Suprapubic skin (tissue), 4 donors: ENCODE results near the gene TDRD3. TPM values are rescaled to one million over a fixed set of nuclear protein-coding genes. Genes with fewer than 3 reads are reported as not detected.

Experiments used
- DNase-seq, 2 donors: peaks; one replicate each; pipeline ENCODE4 v3.0.0-alpha.2; 2019; ENCODE audit warnings: low spot score in 2 of 2
- H3K27ac ChIP-seq: fragments of 200-600 bp; sonication (generic); one replicate; pipeline ENCODE4 v1.5.1; 2019
- H3K27me3 ChIP-seq: fragments of 200-600 bp; sonication (generic); one replicate; pipeline ENCODE4 v1.5.1; 2019
- H3K36me3 ChIP-seq: fragments of 200-600 bp; sonication (generic); one replicate; pipeline ENCODE4 v1.5.1; 2019
- H3K4me1 ChIP-seq: fragments of 200-600 bp; sonication (generic); one replicate; pipeline ENCODE4 v1.5.1; 2019
- H3K4me3 ChIP-seq: fragments of 200-600 bp; sonication (generic); one replicate; pipeline ENCODE4 v1.5.1; 2019; ENCODE audit warnings: mild to moderate bottlenecking
- H3K9me3 ChIP-seq: fragments of 200-600 bp; sonication (generic); one replicate; pipeline ENCODE4 v1.5.1; 2019
- CTCF ChIP-seq, 2 donors: fragments of 200-600 bp in 1 of 2; fragments of 450-650 bp in 1 of 2; sonication (generic) in 1 of 2; IDR thresholded peaks; one replicate each; pipeline ENCODE4 v1.5.1; 2016 to 2019; ENCODE audit warnings: antibody characterized with exemption in 2 of 2, mild to moderate bottlenecking in 1 of 2, moderate library complexity in 1 of 2
- EP300 ChIP-seq: sonication (generic); formaldehyde crosslinking; IDR thresholded peaks from one replicate; pipeline ENCODE4 v1.6.1; 2017; ENCODE audit warnings: antibody characterized with exemption
- POLR2A ChIP-seq, 2 donors: fragments of 450-650 bp; IDR thresholded peaks; one replicate each; pipeline ENCODE4 v1.6.1; 2017; ENCODE audit warnings: antibody characterized with exemption in 2 of 2, mild to moderate bottlenecking in 2 of 2, moderate library complexity in 2 of 2
- POLR2AphosphoS5 ChIP-seq, 3 donors: sonication (generic); formaldehyde crosslinking; IDR thresholded peaks; one replicate each; pipeline ENCODE4 v1.6.1; 2017; ENCODE audit warnings: antibody characterized with exemption in 3 of 3
- WGBS: methylation state at CpG from one replicate; pipeline ENCODE4 v1.1.5; 2018; 5-methylcytosine and 5-hydroxymethylcytosine counted together
- total RNA-seq, 4 donors: library from RNA; depleted of rRNA; stranded (reverse); fragments of >200 nt; gene quantifications; one replicate each; pipeline ENCODE4 v1.1.0, GENCODE V29; 2016

The TDRD3 gene
- total RNA-seq, 4 donors from 2014 or later: 17.6 to 42.6 (median 21.7) TPM

GRCh38 chr13:60572003-60572798 lies 175.2 kb downstream of the TDRD3 start:
- Histone ChIP-seq H3K27me3 (no peaks in the 10 kb centered on the region), H3K4me3 (no peak overlapping the region), H3K27ac (no peak overlapping the region), H3K4me1 (no peaks in the 10 kb centered on the region), H3K9me3 (no peaks in the 10 kb centered on the region), H3K36me3 (peaks cover 30% of the 10 kb centered on the region)
- DNase-seq: no peak
- 78% methylated on average over 5 of the region's 5 CpGs for WGBS
- no peak for TF ChIP-seq CTCF (IDR thresholded peaks at IDR 0.05)
- no peak for TF ChIP-seq POLR2AphosphoS5 (IDR thresholded peaks at IDR 0.05)
- no peak for TF ChIP-seq EP300
- TF ChIP-seq POLR2A (IDR thresholded peaks at IDR 0.05): no peak

- DNase-seq: no peak
- Histone ChIP-seq H3K27ac (no peak overlapping the region), H3K27me3 (no peaks in the 10 kb centered on the region), H3K36me3 (peaks cover 27% of the 10 kb centered on the region), H3K9me3 (no peaks in the 10 kb centered on the region), H3K4me1 (no peaks in the 10 kb centered on the region), H3K4me3 (no peak overlapping the region)
- no peak for TF ChIP-seq POLR2AphosphoS5 (IDR thresholded peaks at IDR 0.05)
- WGBS: 94% methylated on average over 8 of the region's 8 CpGs
These were observed 175.8 kb downstream of the TDRD3 start for GRCh38 chr13:60572855-60573254.

- Histone ChIP-seq H3K27ac (no peak overlapping the region), H3K36me3 (peaks cover 9% of the 10 kb centered on the region), H3K27me3 (no peaks in the 10 kb centered on the region), H3K4me3 (no peak overlapping the region), H3K9me3 (no peaks in the 10 kb centered on the region), H3K4me1 (no peaks in the 10 kb centered on the region)
- DNase-seq: no peak
- TF ChIP-seq POLR2AphosphoS5 (IDR thresholded peaks at IDR 0.05) (no peak), CTCF (IDR thresholded peaks at IDR 0.05) (no peak), POLR2A (IDR thresholded peaks at IDR 0.05) (no peak), EP300 (no peak)
- WGBS: 85% methylated on average over 5 of the region's 5 CpGs
These were observed 177.7 kb downstream of the TDRD3 start for GRCh38 chr13:60574735-60575134.

- no peaks in the 10 kb centered on the region for H3K27me3 ChIP-seq
- H3K36me3 ChIP-seq: peaks cover 8% of the 10 kb centered on the region
- TF ChIP-seq POLR2AphosphoS5 (IDR thresholded peaks at IDR 0.05) (no peak), EP300 (no peak), CTCF (IDR thresholded peaks at IDR 0.05) (no peak), POLR2A (IDR thresholded peaks at IDR 0.05) (no peak)
- no peak overlapping the region for H3K4me3 ChIP-seq
- H3K27ac ChIP-seq: no peak overlapping the region
- WGBS: 68% methylated on average over 1 of the region's 1 CpG
- no peaks in the 10 kb centered on the region for H3K9me3 ChIP-seq
- DNase-seq: no peak
- no peaks in the 10 kb centered on the region for H3K4me1 ChIP-seq
These were observed 178.1 kb downstream of the TDRD3 start for GRCh38 chr13:60575142-60575541.

GRCh38 chr13:60577761-60578160 lies 180.7 kb downstream of the TDRD3 start:
- H3K4me3 ChIP-seq: no peak overlapping the region
- H3K27me3 ChIP-seq: no peaks in the 10 kb centered on the region
- H3K27ac ChIP-seq: no peak overlapping the region
- no peaks in the 10 kb centered on the region for H3K9me3 ChIP-seq
- TF ChIP-seq POLR2A (IDR thresholded peaks at IDR 0.05): no peak
- TF ChIP-seq EP300: no peak
- TF ChIP-seq CTCF (IDR thresholded peaks at IDR 0.05): no peak
- TF ChIP-seq POLR2AphosphoS5 (IDR thresholded peaks at IDR 0.05): no peak
- DNase-seq: no peak
- 94% methylated on average over 3 of the region's 3 CpGs for WGBS
- peaks cover 2% of the 10 kb centered on the region for H3K36me3 ChIP-seq
- H3K4me1 ChIP-seq: no peaks in the 10 kb centered on the region
